HTR-8/SVneo (cell line): ENCODE data around the gene APOBEC3F.
A peak's percentile ranks its signal among the peaks of the same experiment; 100 is the strongest.

ENCODE experiments used
- DNase-seq: peaks from one replicate; pipeline ENCODE4 v3.0.0; 2011; ENCODE audit warnings: low spot score, mixed read lengths; ENCODE audit not compliant: insufficient read length
- FAIRE-seq: peaks from 2 replicates; lab custom pipeline; 2011; peaks lifted over from hg19 to GRCh38; lab: Jason Lieb, UNC

The APOBEC3F gene

GRCh38 chr22:39090426-39091064 is 49.9 kb downstream of the APOBEC3F start:
- DNase-seq = peak; percentile 26
- no peak for FAIRE-seq

- DNase-seq (no peak), FAIRE-seq (no peak)
Measured at GRCh38 chr22:39091126-39092081, 50.7 kb downstream of the APOBEC3F start.

GRCh38 chr22:39092111-39092862 is 51.6 kb downstream of the APOBEC3F start:
- DNase-seq (no peak), FAIRE-seq (no peak)

GRCh38 chr22:39094717-39095389 is 54.2 kb downstream of the APOBEC3F start:
- FAIRE-seq (no peak), DNase-seq (no peak)

- FAIRE-seq = no peak
Measured at GRCh38 chr22:39095971-39096370, 55.3 kb downstream of the APOBEC3F start.

GRCh38 chr22:39097098-39098020 is 56.7 kb downstream of the APOBEC3F start, which contains the start of gene APOBEC3H:
Gene APOBEC3H (plus strand): TSS chr22:39097244. CDS start chr22:39100279, 3,035 bp downstream.
- DNase-seq (peak; percentile 57), FAIRE-seq (peak; percentile 42)

More at GRCh38 chr22:39095971-39096370, 55.3 kb downstream of the APOBEC3F start:
- no peak for DNase-seq

- no peak for DNase-seq
- no peak for FAIRE-seq
Measured at GRCh38 chr22:39098026-39098425, 57.4 kb downstream of the APOBEC3F start.

- DNase-seq (no peak), FAIRE-seq (no peak)
Measured at GRCh38 chr22:39098576-39098975, 57.9 kb downstream of the APOBEC3F start.

- FAIRE-seq (no peak), DNase-seq (no peak)
Measured at GRCh38 chr22:39101226-39101625, 60.6 kb downstream of the APOBEC3F start.

- DNase-seq = no peak
- FAIRE-seq = no peak
Measured at GRCh38 chr22:39103431-39103830, 62.8 kb downstream of the APOBEC3F start.
